HG02642 (cell line): ENCODE data around the gene PTPN7.
"Not testable (repeated sequence)": the region's sequence is repeated elsewhere in the genome, so short reads cannot be mapped to it uniquely, and the experiment has no call there.

Experiments used
- ATAC-seq: cut with Tn5 transposase; IDR thresholded peaks from one replicate; pipeline ENCODE4 v1.9.1; 2021; ENCODE audit warnings: mild to moderate bottlenecking; ENCODE audit not compliant: unreplicated experiment, poor library complexity

PTPN7 gene

GRCh38 chr1:202160377-202160940 lies at the start of gene PTPN7:
Gene PTPN7, minus strand, starts transcription at chr1:202160602. Its CDS starts 1,200 bp downstream, at chr1:202159402.
- peak; percentile 55 for ATAC-seq

- ATAC-seq, result no peak
These were observed 48.0 kb upstream of the PTPN7 start for GRCh38 chr1:202208351-202208857.

- no peak for ATAC-seq
These were observed 46.9 kb upstream of the PTPN7 start for GRCh38 chr1:202207292-202207691.

GRCh38 chr1:202205523-202206190 lies 45.3 kb upstream of the PTPN7 start:
- ATAC-seq, result no peak

- ATAC-seq, result no peak
These were observed 43.7 kb upstream of the PTPN7 start for GRCh38 chr1:202204065-202204464.

GRCh38 chr1:202203238-202204039 lies 43.0 kb upstream of the PTPN7 start:
- no peak for ATAC-seq

- no peak for ATAC-seq
These were observed 42.2 kb upstream of the PTPN7 start for GRCh38 chr1:202202500-202203168.

- ATAC-seq, result no peak
These were observed 41.6 kb upstream of the PTPN7 start for GRCh38 chr1:202201971-202202370.

- ATAC-seq, result no peak
These were observed 40.9 kb upstream of the PTPN7 start for GRCh38 chr1:202201266-202201665.

GRCh38 chr1:202200669-202201068 lies 40.3 kb upstream of the PTPN7 start:
- no peak for ATAC-seq

GRCh38 chr1:202200112-202200548 lies 39.7 kb upstream of the PTPN7 start:
- ATAC-seq, result no peak

- no peak for ATAC-seq
These were observed 38.9 kb upstream of the PTPN7 start for GRCh38 chr1:202199040-202199889.

GRCh38 chr1:202198366-202198724 lies 37.9 kb upstream of the PTPN7 start:
- ATAC-seq, result no peak

- ATAC-seq, result no peak
These were observed 37.4 kb upstream of the PTPN7 start for GRCh38 chr1:202197653-202198365.

GRCh38 chr1:202194328-202194648 lies 33.9 kb upstream of the PTPN7 start:
- ATAC-seq, result no peak

- no peak for ATAC-seq
These were observed 33.4 kb upstream of the PTPN7 start, which contains the start of gene LGR6 for GRCh38 chr1:202193614-202194327. Gene LGR6, plus strand, starts transcription at chr1:202193799. Its CDS starts 191 bp downstream, at chr1:202193990.

- no peak for ATAC-seq
These were observed 32.6 kb upstream of the PTPN7 start for GRCh38 chr1:202192770-202193613.

- ATAC-seq, result not testable (repeated sequence)
These were observed 31.0 kb upstream of the PTPN7 start for GRCh38 chr1:202191391-202191790.
